Transverse colon (tissue), 4 donors: ENCODE measurements around the gene CGN.

Source experiments
- CTCF ChIP-seq, 5 experiments: fragments of 200-600 bp in 3 of 5; fragments of 450-650 bp in 2 of 5; sonication (generic) in 3 of 5; IDR thresholded peaks; 1 replicate in 2 of 5; 2 replicates in 3 of 5; pipeline ENCODE4 v1.5.1; 2016 to 2017; ENCODE audit warnings: antibody characterized with exemption in 5 of 5, inconsistent platforms in 3 of 5, mild to moderate bottlenecking in 2 of 5, moderate library complexity in 1 of 5
- EP300 ChIP-seq: sonication (generic); formaldehyde crosslinking; IDR thresholded peaks from one replicate; pipeline ENCODE4 v1.6.1; 2017; ENCODE audit warnings: antibody characterized with exemption, low read depth
- POLR2A ChIP-seq: fragments of 450-650 bp; IDR thresholded peaks from one replicate; pipeline ENCODE4 v1.6.1; 2016; ENCODE audit warnings: antibody characterized with exemption, mild to moderate bottlenecking, moderate library complexity
- POLR2AphosphoS5 ChIP-seq, 3 donors: sonication (generic); formaldehyde crosslinking; IDR thresholded peaks; one replicate each; pipeline ENCODE4 v1.6.1; 2016; ENCODE audit warnings: antibody characterized with exemption in 3 of 3

DNA sequence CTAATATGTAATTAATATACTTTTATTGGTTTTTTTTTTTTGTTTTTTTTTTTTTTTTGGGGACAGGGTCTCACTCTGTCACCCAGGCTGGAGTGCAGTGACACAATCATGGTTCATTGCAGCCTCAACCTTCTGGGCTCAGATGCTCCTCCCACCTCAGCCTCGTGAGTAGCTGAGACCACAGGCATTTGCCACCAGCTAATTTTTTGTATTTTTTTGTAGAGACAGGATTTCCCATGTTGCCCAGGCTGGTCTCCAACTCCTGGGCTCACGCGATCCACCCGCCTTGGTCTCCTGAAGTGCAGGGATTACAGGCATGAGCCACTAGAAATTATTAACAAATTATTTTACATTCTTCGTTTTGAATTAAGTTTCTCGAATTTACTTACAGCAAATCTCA lies 35.1 kb upstream of the CGN start:
- TF ChIP-seq POLR2A (no peak), CTCF (IDR thresholded peaks at IDR 0.05) (no peak), EP300 (no peak), POLR2AphosphoS5 (IDR thresholded peaks at IDR 0.05) (no peak)
